Measurements from ENCODE around the gene UBR2.
A peak's percentile ranks its signal among the peaks of the same experiment; 100 is the strongest.
"Not testable (repeated sequence)": the region's sequence is repeated elsewhere in the genome, so short reads cannot be mapped to it uniquely, and the experiment has no call there.

The UBR2 gene

GRCh38 chr6:42693725-42694323 lies 130.0 kb downstream of the UBR2 start:
- no peak for DNase-seq (ENCODE audit: low read depth in 3 of 3)

GRCh38 chr6:42694586-42694985 lies 130.8 kb downstream of the UBR2 start:
- no peak for DNase-seq (ENCODE audit: low read depth in 3 of 3)

- no peak for DNase-seq (ENCODE audit: low read depth in 3 of 3)
Observed at GRCh38 chr6:42696526-42697267, 132.9 kb downstream of the UBR2 start.

- DNase-seq (ENCODE audit: low read depth in 3 of 3) = no peak
Observed at GRCh38 chr6:42697268-42697655, 133.4 kb downstream of the UBR2 start.

GRCh38 chr6:42698217-42698616 lies 134.4 kb downstream of the UBR2 start:
- no peak for DNase-seq (ENCODE audit: low read depth in 3 of 3)

- no peak for DNase-seq (ENCODE audit: low read depth in 3 of 3)
Observed at GRCh38 chr6:42702200-42702599, 138.4 kb downstream of the UBR2 start.

- DNase-seq (ENCODE audit: low read depth in 3 of 3) = not testable (repeated sequence)
Observed at GRCh38 chr6:42702786-42703185, 139.0 kb downstream of the UBR2 start.

GRCh38 chr6:42704251-42704936 lies 140.6 kb downstream of the UBR2 start:
- DNase-seq (ENCODE audit: low read depth in 3 of 3) = no peak

GRCh38 chr6:42704937-42705374 lies 141.1 kb downstream of the UBR2 start:
- DNase-seq (ENCODE audit: low read depth in 3 of 3) = no peak

- no peak for DNase-seq (ENCODE audit: low read depth in 3 of 3)
Observed at GRCh38 chr6:42707595-42707994, 143.8 kb downstream of the UBR2 start.

GRCh38 chr6:42708096-42708495 lies 144.3 kb downstream of the UBR2 start:
- DNase-seq (ENCODE audit: low read depth in 3 of 3) = no peak

- no peak for DNase-seq (ENCODE audit: low read depth in 3 of 3)
Observed at GRCh38 chr6:42709871-42710270, 146.0 kb downstream of the UBR2 start.

- no peak for DNase-seq (ENCODE audit: low read depth in 3 of 3)
Observed at GRCh38 chr6:42710316-42710715, 146.5 kb downstream of the UBR2 start.

GRCh38 chr6:42711930-42712329 lies 148.1 kb downstream of the UBR2 start:
- no peak for DNase-seq (ENCODE audit: low read depth in 3 of 3)

- no peak for DNase-seq (ENCODE audit: low read depth in 3 of 3)
Observed at GRCh38 chr6:42714098-42714761, 150.4 kb downstream of the UBR2 start.

- DNase-seq (ENCODE audit: low read depth in 3 of 3) = no peak
Observed at GRCh38 chr6:42715871-42716270, 152.0 kb downstream of the UBR2 start.

GRCh38 chr6:42720739-42721138 lies 156.9 kb downstream of the UBR2 start:
- DNase-seq (ENCODE audit: low read depth in 3 of 3) = no peak

- no peak for DNase-seq (ENCODE audit: low read depth in 3 of 3)
Observed at GRCh38 chr6:42722497-42722896, 158.7 kb downstream of the UBR2 start, which contains the start of gene PRPH2. PRPH2 (minus strand) TSS chr6:42722597; CDS start chr6:42722334, 263 bp downstream.

- no peak for DNase-seq (ENCODE audit: low read depth in 3 of 3)
Observed at GRCh38 chr6:42724825-42725224, 161.0 kb downstream of the UBR2 start.

- DNase-seq (ENCODE audit: low read depth in 3 of 3) = no peak
Observed at GRCh38 chr6:42726026-42726425, 162.2 kb downstream of the UBR2 start.

GRCh38 chr6:42726485-42727086 lies 162.8 kb downstream of the UBR2 start:
- DNase-seq (ENCODE audit: low read depth in 3 of 3) = peak; percentile 45 to 59 (median 52)

GRCh38 chr6:42727087-42727611 lies 163.3 kb downstream of the UBR2 start:
- no peak for DNase-seq (ENCODE audit: low read depth in 3 of 3)
